NCI-H146 treated with DMSO at 0.1 percent for 48 hours (cell line): ENCODE measurements around the gene DRGX.

ENCODE experiments used
- DNase-seq: peaks from one replicate; lab custom pipeline; 2025; ENCODE audit not compliant: unreplicated experiment; lab: John Stamatoyannopoulos, UW

DRGX gene

DNA sequence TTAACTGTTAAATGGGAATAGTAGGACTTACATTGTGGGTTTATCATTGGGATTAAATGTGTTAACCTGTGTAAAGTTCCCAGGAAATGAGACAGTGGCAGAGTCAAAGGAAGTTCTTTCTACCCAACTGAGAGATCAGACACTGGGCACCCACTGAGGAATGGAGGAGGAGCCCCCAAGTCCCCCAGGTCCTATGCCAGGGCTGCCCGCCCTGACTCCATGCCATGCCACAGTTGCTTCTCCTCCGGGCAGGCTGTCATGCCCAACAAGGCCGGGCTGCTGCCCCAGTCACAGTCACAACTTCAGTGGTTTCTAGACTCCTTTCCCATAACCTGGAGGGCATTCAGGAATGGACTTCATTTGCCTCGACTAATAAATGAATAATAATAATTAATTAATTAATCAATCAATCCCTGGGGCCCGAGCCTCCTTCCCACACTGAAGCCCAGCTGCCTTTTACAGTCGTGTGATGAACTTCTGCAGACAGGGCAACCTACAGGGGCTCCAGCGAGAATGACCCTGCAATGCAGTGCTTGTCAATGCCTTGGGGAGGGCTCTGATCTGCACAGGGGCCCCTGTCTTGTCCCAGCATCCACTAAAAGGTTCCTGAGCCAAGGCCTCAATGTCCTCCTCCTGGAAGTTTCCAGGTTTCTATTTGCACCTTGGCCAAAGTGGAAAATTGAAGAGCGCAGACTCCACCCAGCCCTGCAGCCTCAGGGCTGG lies 32.4 kb downstream of the DRGX start:
- no peak for DNase-seq

- DNase-seq, result no peak
Observed at GRCh38 chr10:49362596-49363260, 33.2 kb downstream of the DRGX start.

DNA sequence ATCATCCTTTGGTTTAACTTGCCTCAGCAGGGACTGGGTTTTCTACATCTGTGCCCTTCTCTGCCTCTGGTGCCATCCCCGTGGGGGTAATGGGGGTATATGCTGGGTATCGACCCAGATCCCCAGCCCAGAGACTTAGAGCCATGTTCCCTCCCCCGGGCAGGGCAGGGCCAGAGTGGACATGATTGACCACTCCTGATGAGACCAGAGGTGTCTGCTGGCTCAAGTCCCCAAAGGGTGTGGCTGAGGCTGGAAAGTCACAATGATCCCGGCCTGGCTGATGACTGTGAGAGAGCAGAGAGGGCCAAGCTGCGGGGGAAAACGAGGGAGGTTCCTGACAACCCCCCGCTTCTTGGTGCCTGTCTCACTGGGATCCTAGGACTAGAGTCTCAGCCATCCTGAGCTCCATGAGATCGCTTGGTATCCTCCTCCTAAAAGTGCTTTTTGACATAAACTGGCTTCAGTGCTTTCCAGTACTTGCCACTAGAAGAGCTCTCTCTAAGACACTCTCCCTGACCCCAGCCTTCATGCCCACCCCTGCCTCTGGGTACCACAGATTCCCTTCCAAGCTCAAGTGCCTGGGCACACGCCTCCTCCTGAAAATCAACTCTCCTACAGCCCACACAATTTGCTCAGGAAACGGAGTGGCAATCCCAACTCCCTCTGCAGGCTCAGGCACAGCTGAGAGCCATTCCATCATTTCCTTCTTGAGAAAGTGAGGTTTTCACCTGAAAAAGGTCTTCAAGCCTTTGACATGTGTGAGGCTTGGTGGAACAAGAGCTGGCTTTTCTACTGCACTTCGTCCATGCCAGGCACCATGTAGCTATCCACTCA lies 33.9 kb downstream of the DRGX start:
- DNase-seq, result no peak

- DNase-seq, result no peak
Observed at GRCh38 chr10:49361178-49361554, 34.7 kb downstream of the DRGX start.

DNA sequence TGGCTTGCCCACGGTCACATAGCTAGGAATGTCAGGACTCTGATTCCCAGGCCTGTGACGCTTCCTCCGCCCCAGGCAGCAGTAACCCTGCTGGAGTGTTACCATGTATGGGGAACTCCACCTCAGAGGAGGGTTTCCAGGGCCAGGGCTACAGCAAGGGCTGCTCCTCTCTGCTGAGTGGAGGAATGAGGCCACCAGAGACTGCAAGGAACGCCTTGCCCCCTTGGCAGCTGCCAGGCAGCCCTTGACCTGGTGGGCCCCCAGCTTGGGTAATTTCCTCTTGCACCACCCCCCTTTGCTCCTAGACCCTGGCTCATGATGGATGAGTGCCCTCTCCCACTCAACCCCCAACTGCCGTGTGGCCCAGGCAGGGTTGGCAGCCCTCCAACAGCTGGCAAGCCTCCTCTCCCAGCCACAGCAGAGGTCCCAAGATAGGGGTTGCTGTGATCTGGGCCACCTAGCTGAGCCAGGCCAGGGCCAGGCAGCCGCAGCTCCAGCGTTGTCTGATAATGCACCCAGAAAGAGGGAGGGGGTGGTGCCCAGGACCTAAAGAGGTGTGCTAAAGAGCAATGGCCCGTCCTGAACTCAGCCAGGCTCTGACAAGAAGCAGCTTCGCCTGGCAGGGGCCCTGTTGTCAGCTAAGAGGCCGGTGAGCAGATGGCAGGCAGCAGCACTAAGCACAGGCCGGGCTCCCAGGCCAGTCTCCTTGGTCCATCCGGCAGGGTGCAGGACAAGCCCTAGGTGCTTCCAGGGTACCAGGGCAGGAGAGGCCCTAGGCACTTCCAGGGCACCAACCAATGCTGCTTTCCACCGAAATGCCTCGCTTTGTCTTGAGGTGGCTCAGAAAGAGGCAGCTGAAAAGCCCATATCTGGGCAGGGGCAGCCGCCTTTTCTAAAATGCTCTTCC lies 35.4 kb downstream of the DRGX start:
- DNase-seq, result no peak

DNA sequence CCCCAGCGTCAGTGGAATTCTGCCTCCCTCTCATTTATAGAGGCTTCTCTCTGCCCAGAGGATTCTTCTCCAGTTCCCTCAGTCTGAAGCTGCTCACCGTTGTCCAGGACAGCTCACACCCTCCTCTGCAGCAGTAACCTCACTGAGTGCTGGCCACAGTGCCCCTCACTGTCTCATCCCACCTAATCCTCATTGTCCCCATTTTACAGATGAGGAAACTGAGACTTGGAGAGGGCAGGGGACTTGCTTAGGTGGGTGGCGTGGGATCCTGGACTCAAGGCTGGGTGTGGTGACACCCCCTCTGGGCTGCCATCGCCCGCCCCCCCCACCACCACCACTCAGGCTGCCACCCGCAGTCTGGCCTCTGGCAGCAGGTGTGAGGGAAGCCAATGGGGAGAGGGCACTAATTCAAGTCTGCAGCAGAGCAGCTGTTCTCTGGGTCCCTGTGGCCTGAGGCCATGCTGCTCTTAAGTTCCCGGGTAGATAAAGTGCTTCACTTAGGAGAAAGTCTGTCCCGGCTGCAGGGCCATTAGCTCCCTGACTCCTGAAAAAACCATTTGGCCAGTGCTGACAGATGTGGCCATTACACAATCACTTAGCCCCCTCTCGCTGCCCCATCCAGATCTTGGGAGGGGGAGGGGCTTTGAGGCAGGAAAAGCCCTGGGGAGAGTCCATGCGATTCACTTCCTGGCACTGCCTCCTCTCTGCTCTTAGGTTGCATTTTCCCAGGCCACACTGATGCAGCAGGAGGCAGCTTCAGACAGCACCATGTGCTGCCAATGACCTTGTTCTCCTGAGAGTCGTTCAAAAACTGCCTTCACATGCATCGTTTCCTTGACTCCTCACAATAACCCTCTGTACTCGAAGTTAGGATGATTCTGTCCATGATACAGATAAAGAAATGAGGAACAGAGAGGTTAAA lies 36.3 kb downstream of the DRGX start:
- DNase-seq, result no peak

DNA sequence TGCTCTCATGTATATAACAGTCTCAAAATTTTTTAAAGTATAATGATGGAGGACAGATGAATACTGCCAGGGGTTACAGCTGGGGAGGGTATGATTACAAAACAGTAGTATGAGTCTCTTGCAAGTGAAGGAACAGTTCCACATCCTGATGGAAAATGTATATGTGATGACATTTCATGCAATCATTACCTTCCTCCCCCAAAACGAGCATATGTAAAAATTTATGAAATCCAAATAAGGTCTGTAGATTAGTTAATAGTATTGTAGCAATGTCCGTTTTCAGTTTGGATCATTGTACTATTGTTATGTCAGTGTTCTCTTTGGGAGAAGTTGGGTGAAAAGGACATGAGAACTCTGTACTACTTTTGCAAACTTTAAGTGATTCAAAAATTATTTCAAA lies 38.0 kb downstream of the DRGX start:
- DNase-seq, result no peak

GRCh38 chr10:49356944-49357343 lies 38.9 kb downstream of the DRGX start:
- no peak for DNase-seq

DNA sequence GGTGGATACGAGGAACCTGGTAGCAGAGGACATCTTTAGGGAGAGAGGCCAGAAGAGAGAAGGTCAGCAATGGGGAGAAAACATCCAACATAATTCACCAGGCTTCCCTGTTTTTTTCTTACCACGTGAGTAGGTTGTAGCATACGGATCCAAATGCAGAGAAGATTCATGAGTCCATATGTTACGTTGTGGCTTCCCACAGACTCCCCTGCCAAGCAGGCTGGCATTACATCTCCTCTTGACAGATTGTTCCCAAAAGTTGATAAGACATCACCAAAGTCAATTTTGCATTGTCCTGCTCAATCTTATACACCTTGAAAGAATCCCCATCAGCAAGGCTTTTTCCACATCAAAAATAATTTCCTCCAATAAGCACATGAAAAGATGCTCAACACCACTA lies 39.7 kb downstream of the DRGX start:
- DNase-seq, result no peak

DNA sequence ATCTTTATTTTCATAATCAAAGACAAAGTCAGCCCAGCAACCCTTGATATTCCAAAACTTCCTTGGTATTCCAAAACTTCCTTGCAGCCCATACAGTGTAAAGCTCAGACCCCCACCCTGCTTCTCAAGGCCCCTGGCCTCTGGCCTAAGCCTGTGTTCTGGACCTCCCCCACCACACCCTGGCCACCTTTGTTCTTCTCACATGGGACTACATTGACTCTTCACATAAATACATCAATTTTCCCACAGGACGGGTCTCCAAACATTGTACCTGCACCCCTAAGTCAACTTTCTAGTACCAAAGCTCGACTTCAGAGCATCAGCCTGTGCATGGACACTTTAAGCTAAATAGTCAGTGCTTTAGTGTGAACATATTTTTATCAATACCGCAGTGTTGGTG lies 40.7 kb downstream of the DRGX start:
- DNase-seq, result no peak

DNA sequence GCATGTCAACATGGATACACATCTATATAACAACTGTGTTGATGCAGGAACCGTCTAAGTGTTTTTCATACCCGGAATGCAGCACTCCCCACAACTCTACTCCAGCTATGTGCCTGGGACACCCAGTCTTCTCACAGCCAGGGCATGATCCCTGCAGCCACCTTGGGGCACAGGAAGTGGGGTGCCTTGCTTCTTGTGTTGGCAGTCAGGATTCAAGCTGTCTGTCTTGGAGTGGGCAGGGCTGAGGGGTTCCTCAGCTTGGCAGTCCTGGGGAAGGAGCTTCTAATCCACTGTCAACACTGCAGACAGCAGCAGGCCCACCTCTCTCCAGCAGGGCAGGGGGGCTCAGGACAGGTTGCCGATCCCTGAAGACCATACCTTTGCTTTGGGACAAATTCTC lies 41.3 kb downstream of the DRGX start:
- DNase-seq, result no peak

DNA sequence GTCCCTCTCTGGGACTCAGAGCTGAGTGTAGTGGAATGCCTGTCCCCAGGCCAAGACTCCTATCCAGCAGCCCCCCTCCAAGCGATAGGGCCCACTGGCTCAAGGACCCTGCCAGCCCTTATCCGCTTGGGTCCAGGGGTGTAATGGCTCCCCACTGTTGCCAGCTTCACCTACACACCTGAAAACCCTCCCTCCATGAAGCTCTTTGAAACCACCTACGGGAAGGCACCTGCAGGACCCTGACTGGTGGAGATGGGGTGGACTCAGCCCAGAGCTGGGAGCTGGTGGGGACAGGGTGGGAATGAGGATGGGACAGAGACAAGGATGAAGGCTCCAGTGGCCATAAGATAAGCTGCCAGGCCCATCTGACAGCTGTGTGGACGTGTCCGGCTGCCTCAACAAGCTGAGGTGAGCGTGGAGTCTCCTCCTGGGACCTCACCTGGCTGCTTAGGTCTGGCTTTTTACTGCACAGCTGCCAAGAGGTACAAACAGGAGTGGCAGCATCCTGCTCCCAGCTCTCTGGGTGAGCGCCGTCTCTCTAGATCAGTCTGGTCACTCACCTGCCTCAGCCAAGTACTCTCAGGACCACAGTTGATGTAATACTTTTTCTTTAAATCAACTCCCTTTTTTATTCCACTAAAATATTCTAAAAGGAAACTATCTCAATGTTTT lies 41.9 kb downstream of the DRGX start:
- DNase-seq, result no peak

DNA sequence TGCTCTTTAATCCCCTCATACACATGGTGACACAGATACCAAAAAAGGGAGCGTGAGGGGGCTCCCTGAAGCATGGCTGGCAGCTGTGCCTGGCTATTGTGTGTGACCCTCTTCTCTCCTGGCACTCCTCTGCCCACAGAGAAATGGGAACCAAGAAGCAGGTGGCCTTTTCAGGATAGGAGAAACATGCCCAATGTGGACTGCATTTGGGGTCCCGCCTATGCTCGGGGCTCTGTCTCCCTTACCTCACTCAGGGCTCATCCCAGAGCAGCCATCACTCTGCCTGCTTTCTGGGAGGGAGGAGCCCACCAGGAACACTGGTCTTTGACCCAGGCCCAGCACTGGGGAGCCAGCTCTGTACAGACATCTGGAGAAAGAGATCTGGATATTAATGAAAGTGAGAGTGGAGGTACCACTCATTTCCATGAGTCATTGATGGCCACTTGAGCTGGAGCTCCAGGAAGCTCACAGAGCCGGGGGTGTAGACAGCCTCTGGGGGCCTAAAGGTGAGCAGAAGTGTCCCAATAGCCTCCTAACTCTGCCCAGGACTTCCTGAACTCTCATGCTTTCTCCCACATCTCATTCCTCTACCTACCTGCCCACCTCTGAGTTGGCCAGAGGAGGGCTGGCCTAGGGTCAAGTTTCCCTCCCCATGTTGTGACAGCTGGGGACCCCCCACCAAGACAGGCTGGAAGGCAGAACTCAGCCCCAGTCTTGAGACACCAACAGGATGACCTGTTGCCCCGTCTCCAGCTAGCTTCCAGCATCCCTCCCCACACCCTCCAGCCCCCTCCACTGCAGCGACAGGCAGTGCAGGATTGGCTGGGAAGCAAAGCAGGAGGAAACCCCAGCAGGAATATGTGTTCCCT lies 42.6 kb downstream of the DRGX start:
- no peak for DNase-seq

DNA sequence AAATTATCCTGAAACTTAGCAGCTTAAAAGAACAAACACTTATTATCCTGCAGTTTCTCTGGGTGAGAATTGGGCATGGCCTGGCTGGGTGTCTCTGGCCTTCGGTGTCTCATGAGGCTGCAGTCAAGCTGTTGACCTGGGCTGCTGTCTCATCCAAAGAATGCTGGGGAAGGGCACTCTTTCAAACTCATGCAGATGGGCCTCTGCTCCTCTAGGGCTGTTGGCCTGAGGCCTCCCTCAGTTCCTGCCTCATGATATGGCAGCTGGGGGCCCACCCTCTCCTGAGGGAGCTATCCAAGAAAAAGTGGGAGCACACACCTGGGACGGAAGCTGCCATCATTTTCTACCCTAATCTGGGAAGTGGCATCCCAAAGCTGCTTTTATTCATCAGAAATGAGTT lies 43.6 kb downstream of the DRGX start:
- no peak for DNase-seq

GRCh38 chr10:49351669-49352068 lies 44.2 kb downstream of the DRGX start:
- DNase-seq, result no peak

GRCh38 chr10:49350846-49351532 lies 44.9 kb downstream of the DRGX start:
- DNase-seq, result no peak

- DNase-seq, result no peak
Observed at GRCh38 chr10:49350138-49350537, 45.8 kb downstream of the DRGX start.

DNA sequence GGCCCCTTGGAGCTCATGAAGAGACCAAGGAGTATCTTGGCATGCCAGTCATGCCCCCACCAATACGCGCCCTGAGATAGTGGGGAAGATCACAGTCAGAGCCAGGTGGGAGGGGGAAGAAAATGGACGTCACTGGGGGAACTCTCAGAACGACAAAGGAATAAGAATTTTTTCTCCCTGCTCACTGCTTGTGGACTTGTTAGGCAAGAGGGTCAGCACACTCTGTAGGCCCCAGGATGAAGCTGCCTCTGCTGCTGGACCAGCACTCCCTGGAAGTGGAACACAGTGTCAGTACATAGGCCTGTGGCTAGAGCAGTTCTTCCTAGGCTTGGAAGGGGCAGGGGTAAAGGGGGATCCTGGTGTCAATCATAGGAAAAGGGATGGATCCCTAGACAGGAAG lies 46.5 kb downstream of the DRGX start:
- DNase-seq, result no peak
